Measurements from ENCODE around the gene CFAP43.

- TF ChIP-seq, protein P1, sequence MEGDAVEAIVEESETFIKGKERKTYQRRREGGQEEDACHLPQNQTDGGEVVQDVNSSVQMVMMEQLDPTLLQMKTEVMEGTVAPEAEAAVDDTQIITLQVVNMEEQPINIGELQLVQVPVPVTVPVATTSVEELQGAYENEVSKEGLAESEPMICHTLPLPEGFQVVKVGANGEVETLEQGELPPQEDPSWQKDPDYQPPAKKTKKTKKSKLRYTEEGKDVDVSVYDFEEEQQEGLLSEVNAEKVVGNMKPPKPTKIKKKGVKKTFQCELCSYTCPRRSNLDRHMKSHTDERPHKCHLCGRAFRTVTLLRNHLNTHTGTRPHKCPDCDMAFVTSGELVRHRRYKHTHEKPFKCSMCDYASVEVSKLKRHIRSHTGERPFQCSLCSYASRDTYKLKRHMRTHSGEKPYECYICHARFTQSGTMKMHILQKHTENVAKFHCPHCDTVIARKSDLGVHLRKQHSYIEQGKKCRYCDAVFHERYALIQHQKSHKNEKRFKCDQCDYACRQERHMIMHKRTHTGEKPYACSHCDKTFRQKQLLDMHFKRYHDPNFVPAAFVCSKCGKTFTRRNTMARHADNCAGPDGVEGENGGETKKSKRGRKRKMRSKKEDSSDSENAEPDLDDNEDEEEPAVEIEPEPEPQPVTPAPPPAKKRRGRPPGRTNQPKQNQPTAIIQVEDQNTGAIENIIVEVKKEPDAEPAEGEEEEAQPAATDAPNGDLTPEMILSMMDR (IDR thresholded peaks at IDR 0.05), result no peak
- no peak for TF ChIP-seq POLR2A (IDR thresholded peaks at IDR 0.05)
- TF ChIP-seq POLR2AphosphoS5 (IDR thresholded peaks at IDR 0.05; ENCODE audit: insufficient read depth in 1 of 2, low read depth in 1 of 2), result no peak
These were observed 13.4 kb downstream of the CFAP43 start for GRCh38 chr10:104218751-104219150.
